DOHH2 (cell line): Measurements from ENCODE around the gene SENP8.

Experiments used
- H3F3A ChIP-seq: fragments of 200-600 bp; sonication (generic), shearing (Covaris generic); 2 replicates; pipeline ENCODE4 v1.6.0; 2016; ENCODE audit warnings: antibody characterized with exemption, mild to moderate bottlenecking; ENCODE audit not compliant: control insufficient read depth, insufficient read depth
- H3K27ac ChIP-seq: fragments of 200-600 bp; sonication (generic); 2 replicates; pipeline ENCODE4 v1.5.1; 2014; ENCODE audit warnings: low read depth, mild to moderate bottlenecking, low read length, moderate library complexity
- H3K27me3 ChIP-seq: fragments of 200-600 bp; sonication (generic); 2 replicates; pipeline ENCODE4 v1.6.1; 2014; ENCODE audit warnings: mild to moderate bottlenecking, low read length, mixed read lengths; ENCODE audit not compliant: control insufficient read depth
- H3K36me3 ChIP-seq: fragments of 200-600 bp; sonication (generic); 2 replicates; pipeline ENCODE4 v1.6.1; 2014; ENCODE audit warnings: mild to moderate bottlenecking, low read length, moderate library complexity, mixed read lengths; ENCODE audit not compliant: control insufficient read depth
- H3K4me1 ChIP-seq: fragments of 200-600 bp; sonication (generic); 2 replicates; pipeline ENCODE4 v1.6.1; 2014; ENCODE audit warnings: mild to moderate bottlenecking, low read length, mixed read lengths; ENCODE audit not compliant: control insufficient read depth
- H3K4me2 ChIP-seq: fragments of 200-600 bp; sonication (generic); 2 replicates; pipeline ENCODE4 v1.6.0; 2014; ENCODE audit warnings: mild to moderate bottlenecking, low read length, moderate library complexity
- H3K4me3 ChIP-seq: fragments of 200-600 bp; sonication (generic); 2 replicates; pipeline ENCODE4 v1.5.1; 2014; ENCODE audit warnings: mild to moderate bottlenecking, low read length, mixed read lengths
- H3K79me2 ChIP-seq: fragments of 200-600 bp; sonication (generic); 2 replicates; pipeline ENCODE4 v1.6.1; 2014; ENCODE audit warnings: mild to moderate bottlenecking, low read length, mixed read lengths; ENCODE audit not compliant: control insufficient read depth
- H3K9me2 ChIP-seq: fragments of 200-600 bp; sonication (generic); replicated peaks from 2 replicates; pipeline ENCODE4 v1.6.1; 2014; ENCODE audit warnings: mild to moderate bottlenecking, low read length, mixed read lengths; ENCODE audit not compliant: control insufficient read depth
- H3K9me3 ChIP-seq: fragments of 200-600 bp; sonication (generic); 2 replicates; pipeline ENCODE4 v1.6.1; 2014; ENCODE audit warnings: antibody characterized with exemption, low read length, mixed read lengths; ENCODE audit not compliant: control insufficient read depth, insufficient read depth
- H4K20me1 ChIP-seq: fragments of 200-600 bp; sonication (generic); 2 replicates; pipeline ENCODE4 v1.6.0; 2014; ENCODE audit warnings: low read depth, mild to moderate bottlenecking, antibody characterized with exemption, low read length, moderate library complexity; ENCODE audit not compliant: control insufficient read depth, insufficient read depth
- CTCF ChIP-seq: fragments of 200-600 bp; sonication (generic); IDR thresholded peaks from one replicate; pipeline ENCODE4 v1.5.1; 2014; ENCODE audit warnings: antibody characterized with exemption, mild to moderate bottlenecking, low read depth, low read length; ENCODE audit not compliant: poor library complexity, severe bottlenecking
- EZH2phosphoT487 ChIP-seq: fragments of 200-600 bp; sonication (generic); IDR thresholded peaks from 2 replicates; pipeline ENCODE4 v1.6.1; 2017; ENCODE audit warnings: borderline replicate concordance, mild to moderate bottlenecking, antibody characterized with exemption, low read length, moderate library complexity, mixed read lengths

The SENP8 gene

GRCh38 chr15:72163719-72164118, 45.5 kb downstream of the SENP8 start:
- H3K4me2 ChIP-seq: no peak overlapping the region
- H3K79me2 ChIP-seq: no peaks in the 10 kb centered on the region
- H3K9me3 ChIP-seq: no peaks in the 10 kb centered on the region
- H3K4me1 ChIP-seq: no peaks in the 10 kb centered on the region
- no peaks in the 10 kb centered on the region for H3F3A ChIP-seq
- TF ChIP-seq EZH2phosphoT487: no peak
- TF ChIP-seq CTCF: no peak
- no peak overlapping the region for H3K4me3 ChIP-seq
- no peaks in the 10 kb centered on the region for H3K36me3 ChIP-seq
- H4K20me1 ChIP-seq: no peaks in the 10 kb centered on the region
- H3K9me2 ChIP-seq: no peaks in the 10 kb centered on the region
- H3K27me3 ChIP-seq: peaks cover 8% of the 10 kb centered on the region
- H3K27ac ChIP-seq: no peak overlapping the region

GRCh38 chr15:72166716-72167417, 48.7 kb downstream of the SENP8 start:
- no peaks in the 10 kb centered on the region for H3K9me2 ChIP-seq
- no peak overlapping the region for H3K4me3 ChIP-seq
- no peaks in the 10 kb centered on the region for H3K4me1 ChIP-seq
- H3K79me2 ChIP-seq: no peaks in the 10 kb centered on the region
- no peaks in the 10 kb centered on the region for H3K9me3 ChIP-seq
- H4K20me1 ChIP-seq: no peaks in the 10 kb centered on the region
- no peak overlapping the region for H3K4me2 ChIP-seq
- no peaks in the 10 kb centered on the region for H3F3A ChIP-seq
- H3K27me3 ChIP-seq: peaks cover 12% of the 10 kb centered on the region
- no peak overlapping the region for H3K27ac ChIP-seq
- TF ChIP-seq EZH2phosphoT487: no peak
- no peak for TF ChIP-seq CTCF
- H3K36me3 ChIP-seq: no peaks in the 10 kb centered on the region

GRCh38 chr15:72167445-72167844, 49.2 kb downstream of the SENP8 start:
- Histone ChIP-seq H3K4me2 (no peak overlapping the region), H3K36me3 (no peaks in the 10 kb centered on the region), H3K9me2 (no peaks in the 10 kb centered on the region), H3F3A (no peaks in the 10 kb centered on the region), H3K4me1 (no peaks in the 10 kb centered on the region), H3K27ac (no peak overlapping the region), H3K79me2 (no peaks in the 10 kb centered on the region), H3K4me3 (no peak overlapping the region), H4K20me1 (no peaks in the 10 kb centered on the region), H3K27me3 (peaks cover 12% of the 10 kb centered on the region), H3K9me3 (no peaks in the 10 kb centered on the region)
- no peak for TF ChIP-seq CTCF
- no peak for TF ChIP-seq EZH2phosphoT487
